A549 treated with AZD2906 at 1 μM for 4 hours (cell line): Measurements from ENCODE around the gene TMED10. TPM values are rescaled to one million over a fixed set of nuclear protein-coding genes. Genes with fewer than 3 reads are reported as not detected.

ENCODE experiments used
- total RNA-seq: library from RNA; stranded (reverse); fragments of 200-300 nt; extraction: Qiagen RNA extraction; gene quantifications from 5 replicates; pipeline ENCODE4 v1.2.3, GENCODE V29; 2022

TMED10 gene
- total RNA-seq, result 258 to 327 TPM (median 270 TPM) in 5 replicates

GRCh38 chr14:75176142-75176820 is at the start of gene TMED10:
TMED10 (minus strand) TSS chr14:75176612; CDS start chr14:75176579, 33 bp downstream.

GRCh38 chr14:75126679-75127473 is 49.5 kb downstream of the TMED10 start, which contains the start of gene NEK9:
NEK9 (minus strand) TSS chr14:75127048; CDS start chr14:75126921, 127 bp downstream.

Other genes with a start within 250 kb of the TMED10 start
- gene PGF, start 221.0 kb downstream of the TMED10 start, total RNA-seq, result 5.0 to 6.2 TPM (median 5.9 TPM) in 5 replicates
- 77.7 to 83.0 TPM (median 80.9 TPM) in 5 replicates for gene EIF2B2, start 173.7 kb downstream of the TMED10 start, total RNA-seq
- gene MLH3, start 125.1 kb downstream of the TMED10 start, total RNA-seq, result 16.9 to 19.6 TPM (median 18.3 TPM) in 5 replicates
- gene ACYP1, start 112.6 kb downstream of the TMED10 start, total RNA-seq, result 26.2 to 29.5 TPM (median 27.7 TPM) in 5 replicates
- gene ZC2HC1C, start 107.0 kb downstream of the TMED10 start, total RNA-seq, result 5.3 to 6.2 TPM (median 6.0 TPM) in 5 replicates
- gene NEK9, start 49.6 kb downstream of the TMED10 start, total RNA-seq, result 32.2 to 34.0 TPM (median 33.4 TPM) in 5 replicates
- gene FOS, start 102.2 kb upstream of the TMED10 start, total RNA-seq, result 10.7 to 15.0 TPM (median 11.4 TPM) in 5 replicates